Naive thymus-derived CD8-positive, alpha-beta T cell (primary cell): ENCODE measurements around the gene RUFY1. TPM values are rescaled to one million over a fixed set of nuclear protein-coding genes. Genes with fewer than 3 reads are reported as not detected.
A peak's percentile ranks its signal among the peaks of the same experiment; 100 is the strongest.
"Not testable (repeated sequence)": the region's sequence is repeated elsewhere in the genome, so short reads cannot be mapped to it uniquely, and the experiment has no call there.

Experiments used
- ATAC-seq, 2 donors: fragments of 150-1000 bp; cut with Tn5 transposase in 1 of 2; sonication (Bioruptor Pico), chemical (Tn5 transposase) in 1 of 2; 1 replicate in 1 of 2; 2 replicates in 1 of 2; pipeline ENCODE4 v1.10.0; 2021; ENCODE audit warnings: mild to moderate bottlenecking in 2 of 2, moderate library complexity in 2 of 2
- POLR2A ChIA-PET: fragments of 350-600 bp; sonication (Branson Sonifier 250); formaldehyde crosslinking; loops from one replicate; lab custom pipeline; 2021; ENCODE audit warnings: antibody characterized with exemption; lab: Charles Lee
- DNase-seq, 10 donors: peaks; one replicate each; pipeline versions ENCODE4 v3.0.0 to v3.0.0-alpha.2; 2020 to 2022
- H3K27ac Mint-ChIP-seq, 10 donors: one replicate each; pipeline ENCODE4 v1.8.0; 2020 to 2022; ENCODE audit warnings: mild to moderate bottlenecking in 10 of 10, mixed read lengths in 10 of 10, moderate library complexity in 4 of 10, inconsistent platforms in 1 of 10
- H3K27me3 Mint-ChIP-seq, 5 donors: one replicate each; pipeline ENCODE4 v1.8.0; 2021 to 2022; ENCODE audit warnings: mixed read lengths in 5 of 5
- H3K36me3 Mint-ChIP-seq, 3 donors: one replicate each; pipeline ENCODE4 v1.8.0; 2020 to 2022; ENCODE audit warnings: mixed read lengths in 3 of 3, mild to moderate bottlenecking in 2 of 3, inconsistent platforms in 1 of 3
- H3K4me1 Mint-ChIP-seq, 4 donors: one replicate each; pipeline ENCODE4 v1.8.0; 2021 to 2022; ENCODE audit warnings: mixed read lengths in 4 of 4
- H3K4me3 Mint-ChIP-seq, 10 donors: one replicate each; pipeline ENCODE4 v1.8.0; 2020 to 2022; ENCODE audit warnings: mild to moderate bottlenecking in 10 of 10, mixed read lengths in 10 of 10, moderate library complexity in 6 of 10, inconsistent platforms in 1 of 10
- H3K9me3 Mint-ChIP-seq, 9 donors: one replicate each; pipeline ENCODE4 v1.8.0; 2020 to 2022; ENCODE audit warnings: mixed read lengths in 9 of 9, mild to moderate bottlenecking in 3 of 9, inconsistent platforms in 1 of 9, moderate library complexity in 1 of 9
- polyA plus RNA-seq, 3 donors: library from polyadenylated mRNA; unstranded; fragments of 300-500 nt; fragmentation: Illumina TruSeq; gene quantifications; one replicate each; pipeline ENCODE4 v1.2.3, GENCODE V29; 2021
- total RNA-seq, 8 experiments: library from RNA in 2 of 8; stranded (reverse) in 2 of 8; gene quantifications; one replicate each; pipeline ENCODE4 v1.2.3 and lab custom pipeline; 2021 to 2026

The RUFY1 gene
- total and polyA plus RNA-seq, 5 experiments from 2014 or later, result 27.9 to 63.4 (median 35.3) TPM

GRCh38 chr5:179619776-179620175 lies 69.4 kb downstream of the RUFY1 start:
- Mint-ChIP-seq H3K4me3 (peak overlapping the region; percentile 50 to 99 (median 96)), H3K27me3 (no peaks in the 10 kb centered on the region), H3K27ac (peak overlapping the region in 3 of 10 donors; percentile 22 to 100 (median 97)), H3K9me3 (peaks cover 0 to 3% (median 0%) of the 10 kb centered on the region in 9 donors), H3K36me3 (peaks cover 39 to 85% (median 58%) of the 10 kb centered on the region in 3 donors), H3K4me1 (peaks cover 44 to 83% (median 75%) of the 10 kb centered on the region in 4 donors)
- ATAC-seq (no peak), DNase-seq (no peak)
- POLR2A ChIA-PET, result interaction anchor here (0.6 to 5.7 kb wide), 6 partner anchors 9 to 70 kb away, joined by 3 to 51 read pairs (median 6); partner anchors contain the start of gene RUFY1

DNA sequence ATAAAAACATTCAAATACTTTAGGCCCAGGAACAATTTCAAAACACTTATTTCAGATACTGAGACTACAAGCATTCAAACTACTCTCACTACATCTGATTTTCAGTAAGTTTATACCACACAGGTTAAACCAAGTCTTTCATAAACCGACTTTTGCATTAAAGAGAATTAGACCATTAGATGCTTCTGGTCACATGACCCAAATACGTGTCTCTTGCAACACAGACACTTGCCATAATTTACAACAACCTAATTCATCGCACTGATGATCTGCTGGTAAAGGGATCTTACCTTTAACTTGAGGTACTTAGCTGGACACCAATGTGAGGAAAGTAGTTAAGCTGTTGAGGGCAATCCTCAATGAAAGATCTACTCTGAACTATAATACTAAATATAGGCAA lies 69.9 kb downstream of the RUFY1 start:
- DNase-seq (no peak), ATAC-seq (no peak)
- peak overlapping the region; percentile 69 to 100 (median 96) for H3K27ac Mint-ChIP-seq

GRCh38 chr5:179620703-179621350 lies 70.5 kb downstream of the RUFY1 start:
- Mint-ChIP-seq H3K27me3 (no peaks in the 10 kb centered on the region), H3K9me3 (peaks cover 0 to 3% (median 0%) of the 10 kb centered on the region in 9 donors), H3K36me3 (peaks cover 39 to 75% (median 53%) of the 10 kb centered on the region in 3 donors), H3K27ac (peak overlapping the region; percentile 91 to 100 (median 98)), H3K4me3 (peak overlapping the region; percentile 85 to 99 (median 96)), H3K4me1 (peaks cover 44 to 79% (median 71%) of the 10 kb centered on the region in 4 donors)
- POLR2A ChIA-PET, result interaction anchor here (0.6 to 5.7 kb wide), 7 partner anchors 10 to 1640 kb away, joined by 3 to 58 read pairs (median 6); partner anchors contain the start of genes RUFY1 and TRIM52
- ATAC-seq (no peak), DNase-seq (peak in 1 of 10 donors; percentile 31)

More for the DNA sequence above, 69.9 kb downstream of the RUFY1 start:
- POLR2A ChIA-PET, result interaction anchor here (0.6 to 5.7 kb wide), 7 partner anchors 9 to 1641 kb away, joined by 3 to 51 read pairs (median 6); partner anchors contain the start of genes RUFY1 and TRIM52
- Mint-ChIP-seq H3K9me3 (peaks cover 0 to 3% (median 0%) of the 10 kb centered on the region in 9 donors), H3K36me3 (peaks cover 39 to 80% (median 56%) of the 10 kb centered on the region in 3 donors), H3K4me3 (peak overlapping the region; percentile 85 to 99 (median 96)), H3K4me1 (peaks cover 44 to 83% (median 75%) of the 10 kb centered on the region in 4 donors), H3K27me3 (no peaks in the 10 kb centered on the region)

- Mint-ChIP-seq H3K27me3 (no peaks in the 10 kb centered on the region), H3K27ac (peak overlapping the region; percentile 91 to 100 (median 98)), H3K9me3 (peaks cover 0 to 3% (median 0%) of the 10 kb centered on the region in 9 donors), H3K4me1 (peaks cover 41 to 71% (median 63%) of the 10 kb centered on the region in 4 donors), H3K36me3 (peaks cover 39 to 66% (median 46%) of the 10 kb centered on the region in 3 donors), H3K4me3 (peak overlapping the region; percentile 85 to 99 (median 96))
- no peak for DNase-seq
- no peak for ATAC-seq
- POLR2A ChIA-PET, result interaction anchor here (0.7 to 5.7 kb wide), 7 partner anchors 8 to 71 kb away, joined by 3 to 58 read pairs (median 31); partner anchors contain the start of gene RUFY1
Measured at GRCh38 chr5:179621551-179622214, 71.3 kb downstream of the RUFY1 start.

DNA sequence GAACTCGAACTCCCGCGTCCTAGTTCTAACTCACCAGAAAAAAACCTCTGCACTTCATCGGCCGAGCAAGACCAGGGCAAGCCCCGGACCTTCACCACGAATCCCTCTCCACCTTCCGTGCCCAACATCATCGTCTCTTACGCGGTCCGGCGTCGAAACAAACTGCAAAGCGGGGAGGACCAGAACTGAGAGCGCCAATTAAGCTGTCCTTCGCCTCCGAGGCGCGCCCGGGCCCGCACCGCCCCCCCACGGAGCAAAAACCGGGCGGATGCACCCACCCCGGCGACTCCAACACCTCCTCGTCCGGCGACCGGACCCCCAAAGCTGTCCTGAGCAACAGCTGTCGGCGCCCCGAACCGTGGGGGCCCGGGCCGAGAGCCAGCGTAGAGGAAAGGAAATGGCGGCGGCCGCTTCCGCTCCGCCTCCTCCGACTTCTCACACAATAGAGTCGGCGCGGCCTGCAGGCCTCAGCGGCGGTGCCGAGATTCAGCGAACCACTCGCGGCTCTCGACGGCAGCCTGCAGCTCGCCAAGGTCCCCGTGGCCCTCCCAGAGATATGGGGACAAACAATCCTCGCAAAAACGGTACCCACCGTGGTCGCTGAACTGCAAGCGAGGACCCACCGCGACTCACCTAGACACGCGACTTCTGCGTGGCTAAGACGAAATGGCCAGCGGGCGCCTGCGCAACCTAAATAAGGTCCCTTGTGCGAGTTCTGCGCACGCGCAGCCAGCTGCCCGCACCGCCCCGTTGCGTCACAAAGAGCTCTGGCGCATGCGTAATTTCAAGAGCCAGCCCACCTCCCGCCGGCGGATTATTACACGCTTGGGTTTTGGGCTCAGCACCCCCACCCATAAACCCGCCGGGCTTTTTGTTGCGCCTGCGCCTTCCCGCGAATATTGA lies 72.9 kb downstream of the RUFY1 start, which contains the start of gene HNRNPH1:
HNRNPH1 (minus strand) TSS at position 669 of the 903 bp plus-strand sequence; CDS start at position 131, 538 bp downstream.
- H3K4me3 Mint-ChIP-seq, result peak within 1 kb of the TSS; percentile 94 to 99 (median 98)
- peak within 1 kb of the TSS; percentile 97 to 100 (median 99) for H3K27ac Mint-ChIP-seq
- POLR2A ChIA-PET, result interaction anchor here (0.6 to 5.7 kb wide), 42 partner anchors 9 to 1638 kb away, joined by 3 to 60 read pairs (median 5); partner anchors contain the start of genes CLK4, LTC4S, MAML1 and MGAT4B
- peaks cover 27 to 51% (median 32%) of the 10 kb centered on the region in 3 donors for H3K36me3 Mint-ChIP-seq
- ATAC-seq (peak; percentile 70 to 75), DNase-seq (peak; percentile 92 to 99 (median 99))
- no peaks in the 10 kb centered on the region for H3K27me3 Mint-ChIP-seq
- H3K9me3 Mint-ChIP-seq, result peaks cover 0 to 3% (median 0%) of the 10 kb centered on the region in 9 donors
- peaks cover 27 to 55% (median 48%) of the 10 kb centered on the region in 4 donors for H3K4me1 Mint-ChIP-seq

- DNase-seq (peak in 3 of 10 donors; percentile 18 to 68 (median 39)), ATAC-seq (peak; percentile 4 to 12)
- POLR2A ChIA-PET, result interaction anchor here (0.6 to 5.7 kb wide), 41 partner anchors 9 to 1637 kb away, joined by 3 to 60 read pairs (median 5); partner anchors contain the start of genes CLK4, LTC4S, MAML1 and MGAT4B
- Mint-ChIP-seq H3K4me3 (peak overlapping the region; percentile 94 to 99 (median 98)), H3K4me1 (peaks cover 27 to 51% (median 40%) of the 10 kb centered on the region in 4 donors), H3K27ac (peak overlapping the region; percentile 97 to 100 (median 99)), H3K27me3 (no peaks in the 10 kb centered on the region), H3K9me3 (peaks cover 0 to 3% (median 0%) of the 10 kb centered on the region in 9 donors), H3K36me3 (peaks cover 25 to 42% (median 28%) of the 10 kb centered on the region in 3 donors)
Measured at GRCh38 chr5:179623906-179624741, 73.8 kb downstream of the RUFY1 start.

DNA sequence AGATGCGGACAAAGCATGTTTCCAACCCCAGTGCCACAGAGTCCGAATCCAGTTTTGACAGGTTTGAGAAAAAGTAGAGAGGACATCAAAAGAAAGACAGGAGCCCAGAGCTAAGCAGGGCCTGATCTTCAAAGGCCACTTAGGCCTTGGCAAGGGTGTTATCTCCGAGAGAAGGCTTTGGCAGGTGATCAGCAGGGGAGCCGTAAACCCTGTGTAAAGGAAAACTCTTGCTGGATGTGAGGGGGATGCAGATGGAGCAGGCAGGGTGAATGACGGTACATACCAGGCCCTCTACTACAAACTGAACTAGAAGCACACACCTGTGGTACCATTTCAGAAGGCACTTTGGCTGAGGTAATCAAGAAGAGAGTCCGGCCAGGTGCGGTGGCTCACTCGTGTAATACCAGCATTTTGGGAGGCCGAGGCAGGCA lies 74.5 kb downstream of the RUFY1 start:
- H3K4me1 Mint-ChIP-seq, result peaks cover 25 to 45% (median 35%) of the 10 kb centered on the region in 4 donors
- POLR2A ChIA-PET, result interaction anchor here (0.7 to 4.4 kb wide), 11 partner anchors 8 to 196 kb away, joined by 3 to 60 read pairs (median 30); partner anchors contain the start of genes MAML1, MGAT4B, RUFY1 and SQSTM1
- no peaks in the 10 kb centered on the region for H3K27me3 Mint-ChIP-seq
- H3K36me3 Mint-ChIP-seq, result peaks cover 22 to 35% (median 26%) of the 10 kb centered on the region in 3 donors
- peak overlapping the region; percentile 94 to 99 (median 98) for H3K4me3 Mint-ChIP-seq
- DNase-seq (no peak), ATAC-seq (no peak)
- peak overlapping the region; percentile 97 to 100 (median 99) for H3K27ac Mint-ChIP-seq
- peaks cover 0 to 3% (median 0%) of the 10 kb centered on the region in 9 donors for H3K9me3 Mint-ChIP-seq

GRCh38 chr5:179633501-179634369 lies 83.4 kb downstream of the RUFY1 start:
- H3K27me3 Mint-ChIP-seq, DNase-seq, H3K36me3 Mint-ChIP-seq, H3K27ac Mint-ChIP-seq, H3K9me3 Mint-ChIP-seq, H3K4me1 Mint-ChIP-seq: not testable (repeated sequence)
- ATAC-seq, result peak; percentile 74
- peak overlapping the region in 1 of 10 donors; percentile 46 for H3K4me3 Mint-ChIP-seq
- POLR2A ChIA-PET, result interaction anchor here (0.6 to 2.5 kb wide), 4 partner anchors 10 to 172 kb away, joined by 3 to 21 read pairs (median 4); partner anchors contain the start of gene HNRNPH1

DNA sequence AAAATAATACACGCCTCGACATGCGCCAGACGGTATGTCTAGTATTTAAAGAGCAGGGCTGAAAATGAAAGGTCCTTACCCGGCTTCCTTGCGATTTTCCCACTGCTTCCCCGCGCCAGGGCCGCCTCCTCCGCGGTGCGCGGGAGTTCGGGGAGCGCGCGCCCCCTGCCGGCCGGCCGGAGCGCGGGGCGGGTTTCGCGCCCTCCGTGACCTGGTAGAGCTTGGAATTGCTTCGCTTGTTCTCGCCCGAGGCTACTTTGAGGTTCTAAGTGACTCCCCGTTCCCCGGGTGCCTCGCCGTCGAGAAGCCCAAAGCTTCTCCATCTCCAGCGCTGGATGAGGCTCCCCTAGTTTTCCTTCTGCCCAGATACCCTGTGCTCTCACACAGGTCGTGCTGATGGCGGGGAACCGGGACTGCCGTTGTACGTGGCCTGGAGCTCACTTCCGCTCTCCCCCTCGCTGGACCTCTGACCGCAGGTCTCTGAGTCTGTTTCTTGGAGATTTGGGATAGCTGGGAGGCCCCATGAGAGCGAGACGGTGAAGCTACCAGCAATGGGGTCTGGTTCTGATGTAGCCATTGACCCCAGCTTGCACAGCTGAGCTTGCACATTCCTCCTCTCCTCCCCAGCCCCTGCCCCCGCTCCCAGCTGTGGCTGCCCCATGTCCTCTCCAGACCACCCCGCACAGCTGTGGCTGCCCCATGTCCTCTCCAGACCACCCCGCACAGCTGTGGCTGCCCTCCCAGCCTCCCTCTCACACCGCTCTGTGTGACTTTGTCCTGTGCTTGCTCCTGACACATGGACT lies 84.2 kb downstream of the RUFY1 start:
- not testable (repeated sequence) for H3K9me3 Mint-ChIP-seq, H3K4me3 Mint-ChIP-seq, H3K27me3 Mint-ChIP-seq, H3K4me1 Mint-ChIP-seq, DNase-seq, H3K36me3 Mint-ChIP-seq, H3K27ac Mint-ChIP-seq
- POLR2A ChIA-PET, result interaction anchor here (2.5 kb wide), 1 partner anchor 11 kb away, joined by 21 read pairs; the partner anchor contains the start of gene HNRNPH1
- ATAC-seq, result peak; percentile 97 to 98
